Activated CD4-positive, alpha-beta memory T cell treated with anti-CD3 and anti-CD28 coated beads, Interleukin-2, amount 10 ng/mL, durations not matched to agents 7 days and 5 days (primary cell): ENCODE data around the gene ZMYND10. TPM values are rescaled to one million over a fixed set of nuclear protein-coding genes. Genes with fewer than 3 reads are reported as not detected.
A peak's percentile ranks its signal among the peaks of the same experiment; 100 is the strongest.

ENCODE experiments used
- CTCF ChIA-PET: fragments of 350-600 bp; sonication (Branson Sonifier 250); formaldehyde crosslinking; loops from one replicate; lab custom pipeline; 2021; ENCODE audit warnings: antibody characterized with exemption, inconsistent platforms; lab: Charles Lee
- POLR2A ChIA-PET: fragments of 350-600 bp; sonication (Branson Sonifier 250); formaldehyde crosslinking; loops from one replicate; lab custom pipeline; 2021; ENCODE audit warnings: antibody characterized with exemption; lab: Charles Lee
- DNase-seq: peaks from one replicate; pipeline ENCODE4 v3.0.0-alpha.2; 2020
- H3K27ac Mint-ChIP-seq: one replicate; pipeline ENCODE4 v1.8.0; 2021; ENCODE audit warnings: mild to moderate bottlenecking, mixed read lengths
- H3K27me3 Mint-ChIP-seq: one replicate; pipeline ENCODE4 v1.8.0; 2021; ENCODE audit warnings: mixed read lengths
- H3K36me3 Mint-ChIP-seq: one replicate; pipeline ENCODE4 v1.8.0; 2021; ENCODE audit warnings: low read depth, mixed read lengths
- H3K4me1 Mint-ChIP-seq: one replicate; pipeline ENCODE4 v1.8.0; 2021; ENCODE audit warnings: mixed read lengths
- H3K4me3 Mint-ChIP-seq: one replicate; pipeline ENCODE4 v1.8.0; 2021; ENCODE audit warnings: mild to moderate bottlenecking, mixed read lengths
- H3K9me3 Mint-ChIP-seq: one replicate; pipeline ENCODE4 v1.8.0; 2021; ENCODE audit warnings: mixed read lengths
- total RNA-seq, 2 experiments: library from RNA; stranded (reverse); gene quantifications; one replicate each; pipeline ENCODE4 v1.2.3, GENCODE V29; 2021

Gene ZMYND10
- total RNA-seq, 2 experiments from 2014 or later = 1.7 to 3.2 TPM

- no peaks in the 10 kb centered on the region for H3K4me1 Mint-ChIP-seq
- POLR2A ChIA-PET = no interaction called here
- no peak for DNase-seq
- H3K27me3 Mint-ChIP-seq = no peaks in the 10 kb centered on the region
- CTCF ChIA-PET = no interaction called here
- no peaks in the 10 kb centered on the region for H3K9me3 Mint-ChIP-seq
- no peak overlapping the region for H3K4me3 Mint-ChIP-seq
- H3K36me3 Mint-ChIP-seq = no peaks in the 10 kb centered on the region
- H3K27ac Mint-ChIP-seq = no peak overlapping the region
These were observed 33.2 kb upstream of the ZMYND10 start for GRCh38 chr3:50378757-50379156.

DNA sequence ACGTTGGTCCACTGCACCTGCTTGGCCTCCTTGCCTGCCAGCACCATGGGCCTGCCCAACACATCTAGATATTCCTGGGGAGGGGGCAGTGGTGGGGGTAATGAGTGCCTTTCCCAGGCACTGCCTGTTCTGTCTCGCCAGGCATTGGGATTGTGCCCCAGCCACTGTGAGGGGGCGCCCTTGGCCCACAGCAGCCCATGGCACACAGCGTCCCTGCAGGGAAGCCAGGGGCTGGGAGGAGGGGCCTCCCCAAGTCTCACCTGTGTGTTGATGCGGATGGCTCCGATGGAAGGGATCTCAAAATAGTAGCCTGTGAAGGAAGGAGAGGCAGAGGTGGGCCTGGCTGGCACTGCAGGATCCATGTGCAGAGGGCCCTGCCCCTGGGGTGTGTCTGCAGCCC lies 32.5 kb upstream of the ZMYND10 start:
- no peaks in the 10 kb centered on the region for H3K9me3 Mint-ChIP-seq
- H3K36me3 Mint-ChIP-seq = no peaks in the 10 kb centered on the region
- no peaks in the 10 kb centered on the region for H3K4me1 Mint-ChIP-seq
- H3K27ac Mint-ChIP-seq = no peak overlapping the region
- H3K4me3 Mint-ChIP-seq = no peak overlapping the region
- DNase-seq = no peak
- CTCF ChIA-PET = no interaction called here
- POLR2A ChIA-PET = no interaction called here
- H3K27me3 Mint-ChIP-seq = no peaks in the 10 kb centered on the region

GRCh38 chr3:50375258-50375931 lies 29.9 kb upstream of the ZMYND10 start:
- POLR2A ChIA-PET = no interaction called here
- CTCF ChIA-PET = no interaction called here
- Mint-ChIP-seq H3K4me3 (no peak overlapping the region), H3K27ac (no peak overlapping the region), H3K36me3 (no peaks in the 10 kb centered on the region), H3K4me1 (no peaks in the 10 kb centered on the region), H3K27me3 (no peaks in the 10 kb centered on the region), H3K9me3 (no peaks in the 10 kb centered on the region)
- DNase-seq = no peak

DNA sequence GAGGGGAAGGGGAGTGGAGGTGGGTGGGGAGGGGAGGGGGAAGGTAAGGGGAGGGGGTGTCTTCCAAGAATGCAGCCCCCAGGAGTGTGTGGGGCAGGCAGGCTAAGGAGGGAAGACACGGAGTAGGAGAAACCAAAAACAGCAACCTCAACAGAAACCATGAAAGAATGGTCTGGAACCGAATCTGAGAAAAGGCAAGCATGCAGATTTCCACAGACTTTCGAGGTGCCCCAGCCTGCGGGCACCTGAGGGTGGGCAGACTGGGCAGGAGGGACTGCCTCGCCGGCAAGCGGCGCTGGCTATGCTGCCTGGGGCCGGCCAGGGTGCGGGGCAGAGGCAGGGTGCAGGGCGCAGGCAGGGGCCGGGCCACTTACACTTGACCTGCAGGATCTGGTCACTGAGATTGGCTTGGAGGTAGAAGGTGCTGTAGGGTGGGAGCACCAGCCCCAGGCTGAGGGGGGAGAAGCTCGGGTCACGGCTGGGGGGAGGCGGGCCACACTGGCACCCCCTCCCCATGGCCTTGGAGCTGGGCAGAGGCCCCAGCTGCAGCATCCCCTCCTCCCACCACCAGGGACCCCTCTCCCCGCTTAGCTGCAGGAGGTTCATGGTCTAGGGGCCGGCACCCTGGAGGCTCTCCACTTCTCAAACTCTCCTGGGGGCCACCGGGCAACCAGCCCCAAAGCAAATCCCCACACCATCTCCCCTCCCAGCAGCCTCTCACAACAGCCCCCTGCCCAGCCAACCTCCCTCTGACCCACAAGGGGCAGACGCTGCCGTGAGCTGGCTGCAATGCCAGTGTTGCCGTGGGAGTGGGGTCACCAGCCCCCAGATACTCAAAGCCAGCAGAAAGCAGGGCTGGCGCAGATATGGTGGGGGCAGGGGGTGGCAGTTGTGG lies 29.1 kb upstream of the ZMYND10 start:
- Mint-ChIP-seq H3K4me1 (no peaks in the 10 kb centered on the region), H3K36me3 (no peaks in the 10 kb centered on the region), H3K9me3 (no peaks in the 10 kb centered on the region), H3K27me3 (no peaks in the 10 kb centered on the region), H3K4me3 (no peak overlapping the region), H3K27ac (no peak overlapping the region)
- POLR2A ChIA-PET = no interaction called here
- DNase-seq = no peak
- CTCF ChIA-PET = no interaction called here

DNA sequence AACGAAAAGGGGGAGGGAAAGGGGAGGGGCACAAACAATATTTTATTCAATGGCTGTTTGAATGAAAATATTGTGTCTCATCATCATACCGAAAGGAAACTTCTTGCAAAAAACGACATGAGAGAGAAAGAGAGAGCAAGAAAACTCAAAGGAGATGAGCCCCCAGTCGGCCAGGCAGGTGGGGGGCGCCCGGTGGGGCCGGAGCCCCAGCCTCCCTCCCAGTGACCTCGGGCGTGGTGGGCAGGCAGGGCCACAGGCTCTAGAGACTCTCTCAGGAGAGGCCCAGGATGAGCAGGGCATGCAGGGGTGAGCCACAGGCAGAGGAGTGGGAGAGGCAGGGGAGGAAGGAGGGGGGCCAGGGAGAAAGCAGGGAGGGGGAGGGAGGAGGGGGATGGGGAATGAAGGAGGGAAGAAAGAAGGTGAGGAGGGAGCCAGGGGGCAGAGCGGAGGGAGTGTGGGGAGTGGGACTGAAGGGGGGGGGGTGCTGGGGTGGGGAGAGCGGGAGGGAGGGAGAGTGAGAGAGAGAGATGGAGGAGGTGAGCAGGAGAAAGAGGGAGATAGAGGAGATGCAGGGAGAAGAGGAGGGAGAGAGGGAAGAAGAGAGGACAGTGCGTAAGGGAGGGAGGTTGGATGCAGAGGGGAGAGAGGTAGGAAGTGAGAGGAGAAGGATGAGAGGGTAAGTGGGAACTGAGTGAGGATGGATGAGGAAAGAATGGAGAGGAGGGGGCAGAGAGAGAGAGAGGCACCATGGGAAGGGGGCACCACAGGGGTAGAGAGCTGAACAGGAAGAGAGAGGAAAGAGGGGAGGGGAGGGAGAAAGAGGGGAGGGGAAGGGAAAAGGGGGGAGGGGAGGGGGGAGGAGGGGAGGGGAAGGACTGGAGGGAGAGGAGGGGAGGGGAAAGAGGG lies 27.9 kb upstream of the ZMYND10 start:
- Mint-ChIP-seq H3K4me3 (no peak overlapping the region), H3K4me1 (no peaks in the 10 kb centered on the region), H3K9me3 (no peaks in the 10 kb centered on the region)

GRCh38 chr3:50372349-50372748 lies 26.8 kb upstream of the ZMYND10 start:
- no peaks in the 10 kb centered on the region for H3K36me3 Mint-ChIP-seq

More for the DNA sequence above, 27.9 kb upstream of the ZMYND10 start:
- POLR2A ChIA-PET = no interaction called here
- Mint-ChIP-seq H3K27me3 (no peaks in the 10 kb centered on the region), H3K27ac (no peak overlapping the region), H3K36me3 (no peaks in the 10 kb centered on the region)
- no peak for DNase-seq
- CTCF ChIA-PET = no interaction called here

GRCh38 chr3:50371133-50371685 lies 25.7 kb upstream of the ZMYND10 start:
- Mint-ChIP-seq H3K27me3 (no peaks in the 10 kb centered on the region), H3K9me3 (no peaks in the 10 kb centered on the region), H3K4me3 (no peak overlapping the region), H3K4me1 (no peaks in the 10 kb centered on the region), H3K27ac (no peak overlapping the region), H3K36me3 (no peaks in the 10 kb centered on the region)
- CTCF ChIA-PET = interaction anchor here (0.8 kb wide), 1 partner anchor 18 kb away, joined by 3 read pairs; no protein-coding TSS in a partner anchor
- no peak for DNase-seq
- POLR2A ChIA-PET = no interaction called here

More at GRCh38 chr3:50372349-50372748, 26.8 kb upstream of the ZMYND10 start:
- CTCF ChIA-PET = no interaction called here
- H3K27ac Mint-ChIP-seq = no peak overlapping the region
- POLR2A ChIA-PET = no interaction called here
- H3K27me3 Mint-ChIP-seq = no peaks in the 10 kb centered on the region
- no peak overlapping the region for H3K4me3 Mint-ChIP-seq
- no peaks in the 10 kb centered on the region for H3K9me3 Mint-ChIP-seq
- H3K4me1 Mint-ChIP-seq = no peaks in the 10 kb centered on the region
- no peak for DNase-seq

GRCh38 chr3:50370594-50370993 lies 25.1 kb upstream of the ZMYND10 start:
- H3K27ac Mint-ChIP-seq = no peak overlapping the region
- H3K36me3 Mint-ChIP-seq = no peaks in the 10 kb centered on the region
- no peaks in the 10 kb centered on the region for H3K9me3 Mint-ChIP-seq
- peaks cover 6% of the 10 kb centered on the region for H3K4me1 Mint-ChIP-seq
- no peak for DNase-seq
- H3K4me3 Mint-ChIP-seq = no peak overlapping the region
- POLR2A ChIA-PET = no interaction called here
- H3K27me3 Mint-ChIP-seq = no peaks in the 10 kb centered on the region
- CTCF ChIA-PET = no interaction called here

DNA sequence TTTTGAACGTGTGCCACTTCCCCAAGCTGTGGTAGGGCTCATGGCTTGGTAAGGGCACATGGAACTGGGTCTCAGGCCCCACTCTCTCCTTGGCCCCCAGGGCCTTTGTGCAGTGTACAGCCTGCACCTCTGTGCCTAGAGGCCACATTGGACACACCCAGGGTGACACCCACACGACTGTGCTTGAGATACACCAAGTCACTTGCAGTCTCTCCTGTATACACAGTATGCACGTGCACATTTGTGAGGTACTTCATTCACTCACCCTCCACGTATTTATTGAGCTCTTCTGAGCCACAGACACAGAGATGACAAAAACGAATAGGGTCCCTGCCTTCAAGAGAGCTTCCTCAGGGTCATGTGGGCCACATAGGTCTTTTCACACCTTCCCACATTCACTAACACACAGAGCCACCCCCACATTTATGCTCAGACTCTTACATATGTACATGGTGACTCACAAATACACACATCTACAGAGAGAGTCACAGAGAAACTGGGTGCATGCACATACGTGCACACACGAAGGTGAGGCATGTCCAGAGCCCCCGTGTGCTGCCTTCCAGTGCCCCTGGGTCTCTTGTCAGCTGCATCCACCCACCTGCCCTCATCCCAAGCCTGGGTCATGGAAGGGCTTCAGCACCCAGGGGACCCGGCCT lies 23.6 kb upstream of the ZMYND10 start:
- Mint-ChIP-seq H3K27ac (no peak overlapping the region), H3K36me3 (no peaks in the 10 kb centered on the region), H3K4me1 (peaks cover 11% of the 10 kb centered on the region), H3K9me3 (no peaks in the 10 kb centered on the region), H3K4me3 (no peak overlapping the region), H3K27me3 (no peaks in the 10 kb centered on the region)
- DNase-seq = no peak
- POLR2A ChIA-PET = no interaction called here
- CTCF ChIA-PET = no interaction called here

DNA sequence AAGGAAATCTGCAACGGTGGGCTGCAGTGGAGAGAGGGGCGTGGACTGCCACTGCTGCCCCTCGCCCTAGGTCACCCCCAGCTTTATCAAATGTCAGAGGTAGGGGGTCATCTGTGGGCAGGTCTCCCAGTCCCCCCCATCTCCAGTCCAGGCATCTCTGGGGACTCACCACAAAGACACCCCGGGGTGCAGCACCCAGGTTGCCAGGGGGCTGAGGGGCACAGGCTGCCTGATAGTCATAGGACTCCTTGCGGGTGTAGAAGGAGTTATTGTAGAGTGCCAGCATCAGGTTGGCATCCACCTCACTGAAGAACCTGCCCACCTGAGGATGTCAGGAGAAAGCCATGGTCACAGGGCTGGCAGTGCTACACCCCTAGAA lies 20.3 kb upstream of the ZMYND10 start:
- H3K36me3 Mint-ChIP-seq = no peaks in the 10 kb centered on the region
- H3K9me3 Mint-ChIP-seq = no peaks in the 10 kb centered on the region
- peak overlapping the region; percentile 64 for H3K27ac Mint-ChIP-seq
- no peak for DNase-seq
- no peaks in the 10 kb centered on the region for H3K27me3 Mint-ChIP-seq
- POLR2A ChIA-PET = interaction anchor here (0.8 to 2.1 kb wide), 4 partner anchors 16 to 203 kb away, joined by 3 to 19 read pairs (median 4); partner anchors contain the start of genes CYB561D2, HEMK1, NPRL2 and RASSF1
- H3K4me3 Mint-ChIP-seq = peak overlapping the region; percentile 75
- peaks cover 11% of the 10 kb centered on the region for H3K4me1 Mint-ChIP-seq
- CTCF ChIA-PET = interaction anchor here (1.0 to 5.4 kb wide), 2 partner anchors 16 to 176 kb away, joined by 3 to 31 read pairs; partner anchors contain the start of genes CYB561D2 and NPRL2

GRCh38 chr3:50365080-50365841 lies 19.7 kb upstream of the ZMYND10 start:
- Mint-ChIP-seq H3K27ac (peak overlapping the region; percentile 64), H3K27me3 (no peaks in the 10 kb centered on the region), H3K4me3 (peak overlapping the region; percentile 75), H3K4me1 (peaks cover 11% of the 10 kb centered on the region), H3K9me3 (no peaks in the 10 kb centered on the region), H3K36me3 (no peaks in the 10 kb centered on the region)
- POLR2A ChIA-PET = interaction anchor here (0.8 to 2.1 kb wide), 4 partner anchors 15 to 204 kb away, joined by 3 to 19 read pairs (median 4); partner anchors contain the start of genes CYB561D2, HEMK1, NPRL2 and RASSF1
- CTCF ChIA-PET = interaction anchor here (1.0 to 5.4 kb wide), 2 partner anchors 15 to 177 kb away, joined by 3 to 31 read pairs; partner anchors contain the start of genes CYB561D2 and NPRL2
- peak; percentile 96 for DNase-seq
